ENCODE data around the gene AP4B1.

- no peak for TF ChIP-seq ZNF138 (tag by site-specific recombination; IDR thresholded peaks at IDR 0.05; ENCODE audit: borderline replicate concordance)
- no peak for TF ChIP-seq ZNF501 (tag by site-specific recombination; IDR thresholded peaks at IDR 0.05)
- TF ChIP-seq ZEB2 (tag by site-specific recombination; IDR thresholded peaks at IDR 0.05) = no peak
- TF ChIP-seq CTCF (tag by site-specific recombination; IDR thresholded peaks at IDR 0.05) = no peak
- no peak for TF ChIP-seq ZNF10 (tag by site-specific recombination; IDR thresholded peaks at IDR 0.05)
- no peak for TF ChIP-seq ZNF398 (tag by site-specific recombination; IDR thresholded peaks at IDR 0.05)
Measured at GRCh38 chr1:113917400-113918082, 12.9 kb upstream of the AP4B1 start.
